Astrocyte of the cerebellum (primary cell): ENCODE results near the gene EYS.
A peak's percentile ranks its signal among the peaks of the same experiment; 100 is the strongest.
"Not testable (repeated sequence)": the region's sequence is repeated elsewhere in the genome, so short reads cannot be mapped to it uniquely, and the experiment has no call there.

Experiments
- DNase-seq: peaks from one replicate; pipeline ENCODE4 v3.0.0-alpha.2; 2011; ENCODE audit warnings: low read depth
- H3K4me3 ChIP-seq: 2 replicates; pipeline ENCODE4 v1.5.1; 2011; ENCODE audit warnings: mild to moderate bottlenecking, low read depth, low read length, moderate library complexity
- CTCF ChIP-seq: IDR thresholded peaks from 2 replicates; pipeline ENCODE4 v1.5.1; 2012; ENCODE audit warnings: low read length, low read depth, moderate library complexity, mild to moderate bottlenecking; ENCODE audit errors: missing control alignments
- in situ Hi-C: cut with HindIII; loops from 2 replicates; pipeline ENCODE4 v1.10.0; 2017; ENCODE audit warnings: low sequenced_read_pairs

EYS gene

GRCh38 chr6:63773200-63773599 lies 1933.8 kb downstream of the EYS start:
- no peak for DNase-seq
- no peak overlapping the region for H3K4me3 ChIP-seq
- in situ Hi-C loops: no loop called here
- no peak for TF ChIP-seq CTCF

- no peak for DNase-seq
- no peak for TF ChIP-seq CTCF
- in situ Hi-C loops: no loop called here
- H3K4me3 ChIP-seq: no peak overlapping the region
Measured at GRCh38 chr6:63765828-63766227, 1941.2 kb downstream of the EYS start.

GRCh38 chr6:63764318-63764916 lies 1942.6 kb downstream of the EYS start:
- DNase-seq: peak; percentile 41
- in situ Hi-C loops: no loop called here
- TF ChIP-seq CTCF: no peak
- no peak overlapping the region for H3K4me3 ChIP-seq

GRCh38 chr6:63760199-63760598 lies 1946.8 kb downstream of the EYS start:
- no peak for TF ChIP-seq CTCF
- DNase-seq: no peak

GRCh38 chr6:63759605-63760105 lies 1947.4 kb downstream of the EYS start:
- H3K4me3 ChIP-seq: no peak overlapping the region
- in situ Hi-C loops: no loop called here
- no peak for DNase-seq
- TF ChIP-seq CTCF: peak; percentile 7

More at GRCh38 chr6:63760199-63760598, 1946.8 kb downstream of the EYS start:
- H3K4me3 ChIP-seq: no peak overlapping the region
- in situ Hi-C loops: no loop called here

GRCh38 chr6:63757826-63758225 lies 1949.2 kb downstream of the EYS start:
- in situ Hi-C loops: no loop called here
- no peak for TF ChIP-seq CTCF
- DNase-seq: no peak
- H3K4me3 ChIP-seq: no peak overlapping the region

- DNase-seq, H3K4me3 ChIP-seq, in situ Hi-C loops: not testable (repeated sequence)
Measured at GRCh38 chr6:63757275-63757674, 1949.8 kb downstream of the EYS start.
